OCI-LY1 (cell line): ENCODE measurements around the gene SLN.

ENCODE experiments used
- H2AFZ ChIP-seq: fragments of 200-600 bp; sonication (generic), shearing (Covaris generic); 2 replicates; pipeline ENCODE4 v1.6.0; 2014; ENCODE audit warnings: antibody characterized with exemption, mild to moderate bottlenecking, low read length
- H3F3A ChIP-seq: fragments of 200-600 bp; sonication (generic), shearing (Covaris generic); 2 replicates; pipeline ENCODE4 v1.6.0; 2014; ENCODE audit warnings: mild to moderate bottlenecking, antibody characterized with exemption, low read length, moderate library complexity; ENCODE audit not compliant: insufficient read depth
- H3K27ac ChIP-seq: fragments of 200-600 bp; sonication (generic); 2 replicates; pipeline ENCODE4 v1.5.1; 2014; ENCODE audit warnings: low read length, mixed run types, mild to moderate bottlenecking, low read depth; ENCODE audit not compliant: poor library complexity, severe bottlenecking
- H3K27me3 ChIP-seq: fragments of 200-600 bp; sonication (generic); 2 replicates; pipeline ENCODE4 v1.6.0; 2014; ENCODE audit warnings: antibody characterized with exemption, mild to moderate bottlenecking, low read length, moderate library complexity; ENCODE audit not compliant: insufficient read depth
- H3K36me3 ChIP-seq: fragments of 200-600 bp; sonication (generic); 2 replicates; pipeline ENCODE4 v1.6.1; 2014; ENCODE audit warnings: mild to moderate bottlenecking, antibody characterized with exemption, low read length, moderate library complexity, mixed read lengths; ENCODE audit not compliant: insufficient read depth
- H3K4me1 ChIP-seq: fragments of 200-600 bp; sonication (generic); 2 replicates; pipeline ENCODE4 v1.5.1; 2014; ENCODE audit warnings: mild to moderate bottlenecking, low read length, moderate library complexity; ENCODE audit not compliant: insufficient read depth, severe bottlenecking
- H3K4me2 ChIP-seq: fragments of 200-600 bp; sonication (generic), shearing (Covaris generic); 2 replicates; pipeline ENCODE4 v1.6.1; 2014; ENCODE audit warnings: low read length
- H3K4me3 ChIP-seq: fragments of 200-600 bp; sonication (generic); 2 replicates; pipeline ENCODE4 v1.5.1; 2014; ENCODE audit warnings: low read length, low read depth, mild to moderate bottlenecking, mixed read lengths; ENCODE audit not compliant: poor library complexity, severe bottlenecking
- H3K79me2 ChIP-seq: fragments of 200-600 bp; shearing (Covaris generic); 2 replicates; pipeline ENCODE4 v1.6.1; 2016; ENCODE audit warnings: mixed run types, low read length, mixed read lengths; ENCODE audit not compliant: insufficient read depth
- H3K9ac ChIP-seq: fragments of 200-600 bp; sonication (generic), shearing (Covaris generic); 2 replicates; pipeline ENCODE4 v1.6.1; 2014; ENCODE audit warnings: mild to moderate bottlenecking, low read length, mixed read lengths
- H3K9me2 ChIP-seq: fragments of 200-600 bp; sonication (generic), shearing (Covaris generic); 2 replicates; pipeline ENCODE4 v1.6.1; 2014; ENCODE audit warnings: low read depth, mild to moderate bottlenecking, low read length, mixed read lengths
- H3K9me3 ChIP-seq: fragments of 200-600 bp; shearing (Covaris generic); 2 replicates; pipeline ENCODE4 v1.6.1; 2014; ENCODE audit warnings: low read length, mixed read lengths
- H4K20me1 ChIP-seq: fragments of 200-600 bp; sonication (generic), shearing (Covaris generic); 2 replicates; pipeline ENCODE4 v1.6.0; 2016; ENCODE audit warnings: mild to moderate bottlenecking, low read length; ENCODE audit not compliant: insufficient read depth
- CTCF ChIP-seq: fragments of 200-600 bp; sonication (generic), shearing (Covaris generic); IDR thresholded peaks from 2 replicates; pipeline ENCODE4 v1.5.1; 2017; ENCODE audit warnings: mild to moderate bottlenecking, antibody characterized with exemption, low read length, moderate library complexity, mixed read lengths
- EZH2 ChIP-seq: fragments of 200-600 bp; sonication (generic), shearing (Covaris generic); IDR thresholded peaks from 2 replicates; pipeline ENCODE4 v1.8.0; 2017; ENCODE audit warnings: borderline replicate concordance, mixed run types, mild to moderate bottlenecking, antibody characterized with exemption, low read length, moderate library complexity, mixed read lengths

SLN gene

GRCh38 chr11:107743191-107743590 lies 31.3 kb upstream of the SLN start:
- Histone ChIP-seq H3K4me3 (no peak overlapping the region), H3K9me2 (no peaks in the 10 kb centered on the region), H3K9ac (no peak overlapping the region), H2AFZ (no peak overlapping the region), H3K27ac (no peak overlapping the region), H3K27me3 (no peaks in the 10 kb centered on the region), H3K36me3 (no peaks in the 10 kb centered on the region), H3K9me3 (no peaks in the 10 kb centered on the region), H4K20me1 (no peaks in the 10 kb centered on the region), H3K79me2 (no peaks in the 10 kb centered on the region), H3K4me2 (no peak overlapping the region), H3K4me1 (no peaks in the 10 kb centered on the region), H3F3A (no peaks in the 10 kb centered on the region)
- no peak for TF ChIP-seq CTCF
- no peak for TF ChIP-seq EZH2

GRCh38 chr11:107741044-107741823 lies 29.4 kb upstream of the SLN start:
- Histone ChIP-seq H3F3A (no peaks in the 10 kb centered on the region), H3K27me3 (no peaks in the 10 kb centered on the region), H3K4me2 (no peak overlapping the region), H3K4me1 (no peaks in the 10 kb centered on the region), H3K27ac (no peak overlapping the region), H3K36me3 (no peaks in the 10 kb centered on the region), H3K9ac (no peak overlapping the region; the same call in 1 of the 2 replicates), H4K20me1 (no peaks in the 10 kb centered on the region), H3K4me3 (no peak overlapping the region), H2AFZ (no peak overlapping the region), H3K79me2 (no peaks in the 10 kb centered on the region), H3K9me3 (no peaks in the 10 kb centered on the region), H3K9me2 (no peaks in the 10 kb centered on the region)
- TF ChIP-seq CTCF (peak; percentile 93), EZH2 (no peak)

DNA sequence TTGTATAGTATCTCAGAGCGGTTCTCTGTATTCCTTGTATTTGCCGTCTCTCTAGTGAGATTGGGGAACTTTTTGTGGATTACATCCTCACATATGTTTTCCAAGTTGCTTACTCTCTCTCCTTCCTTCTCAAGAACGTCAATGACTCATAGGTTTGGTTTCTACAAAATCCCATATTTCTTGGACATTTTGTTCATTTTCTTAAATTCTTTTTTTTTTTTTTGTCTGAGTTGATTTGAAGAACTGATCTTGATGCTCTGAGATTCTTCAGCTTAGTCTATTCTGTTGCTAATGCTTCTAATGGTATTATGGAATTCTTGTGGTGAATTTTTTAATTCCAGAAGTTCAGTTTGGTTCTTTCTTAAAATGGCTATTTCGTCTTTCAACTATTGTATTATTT lies 28.4 kb upstream of the SLN start:
- Histone ChIP-seq H3K4me2 (no peak overlapping the region), H3K79me2 (no peaks in the 10 kb centered on the region), H4K20me1 (no peaks in the 10 kb centered on the region), H3K9ac (no peak overlapping the region), H3K4me3 (no peak overlapping the region), H3K9me2 (no peaks in the 10 kb centered on the region), H3K27me3 (no peaks in the 10 kb centered on the region), H3K4me1 (no peaks in the 10 kb centered on the region), H3K9me3 (no peaks in the 10 kb centered on the region), H3K36me3 (no peaks in the 10 kb centered on the region), H3F3A (no peaks in the 10 kb centered on the region), H3K27ac (no peak overlapping the region), H2AFZ (no peak overlapping the region)
- TF ChIP-seq EZH2 = no peak
- no peak for TF ChIP-seq CTCF
